Measurements from ENCODE around the gene ECSIT. TPM values are rescaled to one million over a fixed set of nuclear protein-coding genes. Genes with fewer than 3 reads are reported as not detected.

The ECSIT gene
- polyA plus RNA-seq, 6 donors from 2014 or later, result 29.7 to 51.2 (median 34.5) TPM

Other genes starting within 250 kb of the ECSIT start
- not detected for gene TSPAN16, start 233.0 kb downstream of the ECSIT start, polyA plus RNA-seq (ENCODE audit: low read depth in 6 of 6)
- gene RAB3D, start 189.5 kb downstream of the ECSIT start, polyA plus RNA-seq (ENCODE audit: low read depth in 6 of 6), result 1 to 10 TPM; 1.9 to 5.8 (median 2.4) TPM
- 100 to 1,000 TPM; 102 to 171 (median 114) TPM for gene TMEM205, start 182.9 kb downstream of the ECSIT start, polyA plus RNA-seq (ENCODE audit: low read depth in 6 of 6)
- 10 to 100 TPM; 13.2 to 25.0 (median 16.2) TPM for gene CCDC159, start 182.6 kb downstream of the ECSIT start, polyA plus RNA-seq (ENCODE audit: low read depth in 6 of 6)
- under 1 TPM in 2 of 6 donors, not detected in 4; 0.56 to 0.69 TPM for gene PLPPR2, start 173.7 kb downstream of the ECSIT start, polyA plus RNA-seq (ENCODE audit: low read depth in 6 of 6)
- 10 to 100 TPM in 1 of 6 donors, 1 to 10 TPM in 5; 6.0 to 10.2 (median 7.6) TPM for gene SWSAP1, start 154.5 kb downstream of the ECSIT start, polyA plus RNA-seq (ENCODE audit: low read depth in 6 of 6)
- 1 to 10 TPM in 5 of 6 donors, not detected in 1; 2.2 to 3.9 (median 3.6) TPM for gene EPOR, start 144.8 kb downstream of the ECSIT start, polyA plus RNA-seq (ENCODE audit: low read depth in 6 of 6)
- gene RGL3, start 109.8 kb downstream of the ECSIT start, polyA plus RNA-seq (ENCODE audit: low read depth in 6 of 6), result under 1 TPM in 2 of 6 donors, not detected in 4; 0.40 to 0.44 TPM
- gene ODAD3, start 94.0 kb downstream of the ECSIT start, polyA plus RNA-seq (ENCODE audit: low read depth in 6 of 6), result 1 to 10 TPM in 1 of 6 donors, under 1 TPM in 5; 0.21 to 1.2 (median 0.69) TPM
- 10 to 100 TPM; 32.2 to 79.6 (median 46.9) TPM for gene PRKCSH, start 93.5 kb downstream of the ECSIT start, polyA plus RNA-seq (ENCODE audit: low read depth in 6 of 6)
- gene ELAVL3, start 48.1 kb downstream of the ECSIT start, polyA plus RNA-seq (ENCODE audit: low read depth in 6 of 6), result not detected
- 1 to 10 TPM in 5 of 6 donors, not detected in 1; 1.0 to 3.6 (median 1.4) TPM for gene ZNF653, start 23.3 kb downstream of the ECSIT start, polyA plus RNA-seq (ENCODE audit: low read depth in 6 of 6)
- under 1 TPM in 2 of 6 donors, not detected in 4; 0.65 TPM for gene CNN1, start 9.7 kb upstream of the ECSIT start, polyA plus RNA-seq (ENCODE audit: low read depth in 6 of 6)
- gene ELOF1, start 30.1 kb upstream of the ECSIT start, polyA plus RNA-seq (ENCODE audit: low read depth in 6 of 6), result 100 to 1,000 TPM in 3 of 6 donors, 10 to 100 TPM in 3; 85.9 to 118 (median 99.2) TPM
- gene ACP5, start 48.5 kb upstream of the ECSIT start, polyA plus RNA-seq (ENCODE audit: low read depth in 6 of 6), result 10 to 100 TPM; 17.4 to 44.2 (median 24.6) TPM
- gene ZNF627, start 68.3 kb upstream of the ECSIT start, polyA plus RNA-seq (ENCODE audit: low read depth in 6 of 6), result 10 to 100 TPM in 5 of 6 donors, 1 to 10 TPM in 1; 9.6 to 15.8 (median 13.3) TPM
- 1 to 10 TPM in 5 of 6 donors, not detected in 1; 1.2 to 3.0 (median 1.7) TPM for gene ZNF823, start 209.8 kb upstream of the ECSIT start, polyA plus RNA-seq (ENCODE audit: low read depth in 6 of 6)
- gene ZNF441, start 237.9 kb upstream of the ECSIT start, polyA plus RNA-seq (ENCODE audit: low read depth in 6 of 6), result 10 to 100 TPM in 5 of 6 donors, 1 to 10 TPM in 1; 5.9 to 16.0 (median 13.7) TPM

Data from naive B cell (primary cell).